ENCODE results near the gene RELL1. TPM values are rescaled to one million over a fixed set of nuclear protein-coding genes. Genes with fewer than 3 reads are reported as not detected.

Gene RELL1
- total RNA-seq, 1 experiment from 2014 or later: 18.2 TPM

DNA sequence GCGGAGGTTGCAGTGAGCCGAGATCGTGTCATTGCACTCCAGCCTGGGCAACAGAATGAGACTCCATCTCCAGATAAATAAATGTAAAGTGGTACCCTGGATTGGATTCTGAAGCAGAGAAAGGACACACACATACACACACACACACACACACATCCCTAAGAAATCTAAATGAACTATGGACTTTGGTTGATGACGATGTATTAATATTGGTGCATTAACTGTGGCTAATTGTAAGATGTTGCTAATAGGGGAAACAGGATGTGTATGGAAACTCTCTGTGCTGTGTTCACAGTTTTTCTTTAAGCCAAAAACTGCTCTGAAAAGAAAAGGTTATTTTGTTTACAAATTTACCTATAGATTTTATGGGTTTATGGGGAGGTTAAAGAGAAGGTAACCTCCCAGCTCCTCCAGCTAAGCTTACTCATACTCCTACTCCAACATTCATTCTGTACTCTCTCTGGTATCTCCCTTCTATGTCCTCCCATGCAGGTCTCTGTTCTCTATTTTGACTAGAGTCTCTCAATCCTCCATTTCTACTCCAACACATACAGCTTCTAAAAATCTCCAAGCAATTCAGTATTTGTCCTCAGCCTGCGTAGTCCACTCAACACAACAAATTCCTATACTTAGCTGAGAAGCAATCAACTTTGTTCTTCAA lies 46.5 kb upstream of the RELL1 start:
- intact Hi-C loops (cut with micrococcal nuclease; ENCODE audit: unreplicated experiment): no loop called here
- no peak for DNase-seq
- Mint-ChIP-seq H3K4me1 (ENCODE audit: low read depth, unreplicated experiment) (peaks cover 12% of the 10 kb centered on the region), H3K27ac (ENCODE audit: unreplicated experiment) (no peak overlapping the region), H3K4me3 (ENCODE audit: low read depth, unreplicated experiment) (no peak overlapping the region), H3K9me3 (ENCODE audit: low read depth, unreplicated experiment) (no peaks in the 10 kb centered on the region), H3K36me3 (ENCODE audit: insufficient read depth, unreplicated experiment) (no peaks in the 10 kb centered on the region), H3K27me3 (ENCODE audit: unreplicated experiment) (no peaks in the 10 kb centered on the region)
- CTCF ChIA-PET: no interaction called here
- BruUV-seq (replicated peaks): no TSS peak
- TF ChIP-seq, protein P1, sequence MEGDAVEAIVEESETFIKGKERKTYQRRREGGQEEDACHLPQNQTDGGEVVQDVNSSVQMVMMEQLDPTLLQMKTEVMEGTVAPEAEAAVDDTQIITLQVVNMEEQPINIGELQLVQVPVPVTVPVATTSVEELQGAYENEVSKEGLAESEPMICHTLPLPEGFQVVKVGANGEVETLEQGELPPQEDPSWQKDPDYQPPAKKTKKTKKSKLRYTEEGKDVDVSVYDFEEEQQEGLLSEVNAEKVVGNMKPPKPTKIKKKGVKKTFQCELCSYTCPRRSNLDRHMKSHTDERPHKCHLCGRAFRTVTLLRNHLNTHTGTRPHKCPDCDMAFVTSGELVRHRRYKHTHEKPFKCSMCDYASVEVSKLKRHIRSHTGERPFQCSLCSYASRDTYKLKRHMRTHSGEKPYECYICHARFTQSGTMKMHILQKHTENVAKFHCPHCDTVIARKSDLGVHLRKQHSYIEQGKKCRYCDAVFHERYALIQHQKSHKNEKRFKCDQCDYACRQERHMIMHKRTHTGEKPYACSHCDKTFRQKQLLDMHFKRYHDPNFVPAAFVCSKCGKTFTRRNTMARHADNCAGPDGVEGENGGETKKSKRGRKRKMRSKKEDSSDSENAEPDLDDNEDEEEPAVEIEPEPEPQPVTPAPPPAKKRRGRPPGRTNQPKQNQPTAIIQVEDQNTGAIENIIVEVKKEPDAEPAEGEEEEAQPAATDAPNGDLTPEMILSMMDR (IDR thresholded peaks at IDR 0.05; ENCODE audit: unreplicated experiment): no peak

DNA sequence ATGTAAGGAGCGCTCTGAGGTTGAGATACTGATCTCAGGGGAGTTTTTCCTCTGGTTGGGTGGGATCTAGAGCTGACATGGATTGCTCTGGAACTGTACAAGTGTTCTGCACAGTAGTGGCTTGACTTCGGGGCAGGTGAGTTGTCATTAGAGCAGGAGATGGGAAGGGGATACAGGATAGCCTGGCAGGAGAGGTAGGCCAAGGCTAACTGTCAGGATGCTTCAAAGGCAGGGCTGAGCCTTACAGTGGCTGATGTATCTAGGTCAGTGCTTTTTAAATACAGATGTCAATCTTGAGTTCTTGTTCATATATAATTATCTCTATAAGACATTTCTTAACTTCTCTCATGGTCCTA lies 43.5 kb upstream of the RELL1 start:
- CTCF ChIA-PET: no interaction called here
- H3K4me1 Mint-ChIP-seq (ENCODE audit: low read depth, unreplicated experiment): peaks cover 16% of the 10 kb centered on the region
- H3K9me3 Mint-ChIP-seq (ENCODE audit: low read depth, unreplicated experiment): no peaks in the 10 kb centered on the region
- no peaks in the 10 kb centered on the region for H3K36me3 Mint-ChIP-seq (ENCODE audit: insufficient read depth, unreplicated experiment)
- TF ChIP-seq, protein P1 (IDR thresholded peaks at IDR 0.05; ENCODE audit: unreplicated experiment): no peak
- H3K27me3 Mint-ChIP-seq (ENCODE audit: unreplicated experiment): no peaks in the 10 kb centered on the region
- no peak for DNase-seq
- H3K4me3 Mint-ChIP-seq (ENCODE audit: low read depth, unreplicated experiment): no peak overlapping the region
- H3K27ac Mint-ChIP-seq (ENCODE audit: unreplicated experiment): peak overlapping the region; percentile 19
- no TSS peak for BruUV-seq (replicated peaks)
- intact Hi-C loops (cut with micrococcal nuclease; ENCODE audit: unreplicated experiment): loop anchor here (5.0 kb wide), 1 partner anchor 73 kb away; no protein-coding TSS in a partner anchor

DNA sequence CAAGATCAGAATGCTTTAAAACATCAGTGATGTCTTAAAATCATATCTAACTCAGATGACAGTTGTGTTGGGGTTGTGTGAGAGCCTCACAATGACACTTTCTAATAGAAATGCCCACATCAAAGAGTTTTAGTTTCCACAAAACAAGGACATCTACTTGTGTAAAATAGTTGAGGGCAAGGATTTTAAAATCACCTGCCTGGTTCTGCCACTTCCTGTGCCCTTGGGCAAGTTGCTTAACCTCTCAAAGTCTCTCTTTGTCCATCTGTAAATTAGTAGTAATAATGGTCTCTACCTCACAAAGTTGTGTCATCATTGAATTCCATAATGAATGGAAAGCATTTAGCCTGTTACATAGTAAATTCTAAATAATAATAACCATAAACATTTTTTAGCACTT lies 41.9 kb upstream of the RELL1 start:
- Mint-ChIP-seq H3K4me3 (ENCODE audit: low read depth, unreplicated experiment) (no peak overlapping the region), H3K27ac (ENCODE audit: unreplicated experiment) (no peak overlapping the region), H3K27me3 (ENCODE audit: unreplicated experiment) (no peaks in the 10 kb centered on the region), H3K4me1 (ENCODE audit: low read depth, unreplicated experiment) (peaks cover 17% of the 10 kb centered on the region), H3K9me3 (ENCODE audit: low read depth, unreplicated experiment) (no peaks in the 10 kb centered on the region), H3K36me3 (ENCODE audit: insufficient read depth, unreplicated experiment) (no peaks in the 10 kb centered on the region)
- no TSS peak for BruUV-seq (replicated peaks)
- CTCF ChIA-PET: no interaction called here
- intact Hi-C loops (cut with micrococcal nuclease; ENCODE audit: unreplicated experiment): loop anchor here (5.0 kb wide), 1 partner anchor 74 kb away; no protein-coding TSS in a partner anchor
- TF ChIP-seq, protein P1 (IDR thresholded peaks at IDR 0.05; ENCODE audit: unreplicated experiment): no peak
- no peak for DNase-seq

DNA sequence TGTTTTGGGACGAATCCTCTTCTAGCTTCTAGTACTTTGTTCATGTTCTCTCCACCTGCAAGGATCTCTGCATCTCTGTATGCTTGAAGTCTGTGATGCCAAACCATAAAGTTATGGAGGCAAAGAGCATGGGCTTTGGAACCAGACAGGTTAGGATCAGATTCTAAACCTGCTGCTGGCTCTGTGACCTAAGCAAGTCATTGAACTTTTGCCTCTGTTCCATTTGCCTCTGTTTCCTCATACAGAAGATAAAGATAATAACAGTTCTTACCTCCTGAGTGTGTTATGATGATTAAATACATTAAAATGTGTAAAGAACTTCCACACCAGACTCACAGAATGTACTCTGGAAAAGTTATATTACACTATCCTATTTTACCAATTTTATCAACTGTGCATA lies 41.5 kb upstream of the RELL1 start:
- H3K9me3 Mint-ChIP-seq (ENCODE audit: low read depth, unreplicated experiment): no peaks in the 10 kb centered on the region
- H3K36me3 Mint-ChIP-seq (ENCODE audit: insufficient read depth, unreplicated experiment): no peaks in the 10 kb centered on the region
- H3K27ac Mint-ChIP-seq (ENCODE audit: unreplicated experiment): no peak overlapping the region
- TF ChIP-seq, protein P1 (IDR thresholded peaks at IDR 0.05; ENCODE audit: unreplicated experiment): no peak
- no peak for DNase-seq
- CTCF ChIA-PET: no interaction called here
- peaks cover 22% of the 10 kb centered on the region for H3K4me1 Mint-ChIP-seq (ENCODE audit: low read depth, unreplicated experiment)
- intact Hi-C loops (cut with micrococcal nuclease; ENCODE audit: unreplicated experiment): loop anchor here (5.0 kb wide), 1 partner anchor 75 kb away; no protein-coding TSS in a partner anchor
- BruUV-seq (replicated peaks): no TSS peak
- no peaks in the 10 kb centered on the region for H3K27me3 Mint-ChIP-seq (ENCODE audit: unreplicated experiment)
- no peak overlapping the region for H3K4me3 Mint-ChIP-seq (ENCODE audit: low read depth, unreplicated experiment)
